GM18511 (cell line): ENCODE data around the gene SCYGR3.

Experiments
- ATAC-seq: cut with Tn5 transposase; IDR thresholded peaks from one replicate; pipeline ENCODE4 v1.9.1; 2021; ENCODE audit warnings: mild to moderate bottlenecking, moderate library complexity; ENCODE audit not compliant: unreplicated experiment

The SCYGR3 gene

DNA sequence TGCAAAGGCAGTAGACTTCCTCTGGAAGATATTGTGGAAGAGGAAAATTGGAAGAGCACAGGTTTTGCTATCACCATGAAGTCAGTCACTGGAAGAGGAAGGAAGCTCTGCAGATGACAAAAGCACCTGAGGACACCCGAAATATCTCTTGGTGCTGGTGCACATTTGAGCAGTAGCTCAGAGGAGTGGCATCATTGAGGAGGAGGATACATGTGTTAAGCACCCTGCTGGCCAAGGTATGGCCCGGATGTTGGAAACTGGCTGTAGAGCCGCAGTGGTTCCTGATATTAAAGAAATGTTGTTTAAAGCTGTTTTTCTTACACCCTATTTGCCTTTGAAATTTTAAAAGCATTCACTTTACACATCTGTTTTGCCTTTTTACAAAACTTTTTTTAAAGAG lies 48.6 kb downstream of the SCYGR3 start:
- ATAC-seq, result no peak

DNA sequence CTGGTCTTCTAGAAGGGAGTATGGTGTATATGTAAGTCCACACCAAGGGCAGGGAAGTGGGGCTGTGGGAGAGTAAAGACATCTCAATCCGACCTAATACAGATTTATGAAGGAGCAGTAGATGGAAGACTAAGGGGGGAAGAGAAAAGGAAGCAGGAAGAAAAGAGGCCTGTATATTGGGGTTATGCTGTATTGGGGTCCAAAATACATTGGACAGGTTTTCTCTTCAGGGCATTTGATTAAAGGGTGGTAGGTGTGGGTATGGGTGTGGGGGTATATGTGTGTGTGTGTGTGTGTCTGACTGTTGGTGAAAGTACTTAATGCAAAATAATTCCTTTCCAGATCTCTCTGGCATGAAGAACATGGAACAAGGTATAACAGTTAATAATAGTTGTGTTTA lies 49.6 kb downstream of the SCYGR3 start:
- no peak for ATAC-seq
